KBM-7 (cell line): ENCODE results near the gene SLC38A2.
"Not testable (repeated sequence)": the region's sequence is repeated elsewhere in the genome, so short reads cannot be mapped to it uniquely, and the experiment has no call there.

Experiments used
- DNase-seq: peaks from one replicate; pipeline ENCODE4 v3.0.0-alpha.2; 2015
- in situ Hi-C: fragments of 300-500 bp; cut with MboI; formaldehyde crosslinking; loops from 2 replicates; pipeline ENCODE4 v1.14.3; 2020; ENCODE audit warnings: low sequenced_read_pairs, low pct_unique_long_range_greater_than_20kb, mixed read lengths

Gene SLC38A2

GRCh38 chr12:46354111-46354801 lies 18.3 kb downstream of the SLC38A2 start:
- in situ Hi-C loops, result loop anchor here (25.0 kb wide), 1 partner anchor 308 kb away; no protein-coding TSS in a partner anchor
- no peak for DNase-seq

GRCh38 chr12:46351886-46352650 lies 20.5 kb downstream of the SLC38A2 start:
- in situ Hi-C loops, result loop anchor here (25.0 kb wide), 1 partner anchor 310 kb away; no protein-coding TSS in a partner anchor

GRCh38 chr12:46351138-46351537 lies 21.4 kb downstream of the SLC38A2 start:
- in situ Hi-C loops, result loop anchor here (25.0 kb wide), 1 partner anchor 311 kb away; no protein-coding TSS in a partner anchor
- DNase-seq, result no peak

More at GRCh38 chr12:46351886-46352650, 20.5 kb downstream of the SLC38A2 start:
- no peak for DNase-seq

GRCh38 chr12:46349253-46349652 lies 23.3 kb downstream of the SLC38A2 start:
- DNase-seq, result no peak
- in situ Hi-C loops, result loop anchor here (25.0 kb wide), 1 partner anchor 663 kb away; no protein-coding TSS in a partner anchor

- in situ Hi-C loops, result loop anchor here (25.0 kb wide), 1 partner anchor 669 kb away; no protein-coding TSS in a partner anchor
- DNase-seq, result no peak
Observed at GRCh38 chr12:46343118-46343852, 29.3 kb downstream of the SLC38A2 start.

GRCh38 chr12:46342562-46343033 lies 30.0 kb downstream of the SLC38A2 start:
- in situ Hi-C loops, result loop anchor here (25.0 kb wide), 1 partner anchor 670 kb away; no protein-coding TSS in a partner anchor
- DNase-seq, result peak; percentile 72

- in situ Hi-C loops, result loop anchor here (25.0 kb wide), 1 partner anchor 673 kb away; no protein-coding TSS in a partner anchor
- DNase-seq, result no peak
Observed at GRCh38 chr12:46339051-46339450, 33.5 kb downstream of the SLC38A2 start.

GRCh38 chr12:46332260-46332659 lies 40.3 kb downstream of the SLC38A2 start:
- no peak for DNase-seq
- in situ Hi-C loops, result loop anchor here (25.0 kb wide), 1 partner anchor 680 kb away; no protein-coding TSS in a partner anchor

- in situ Hi-C loops, result loop anchor here (25.0 kb wide), 1 partner anchor 687 kb away; no protein-coding TSS in a partner anchor
Observed at GRCh38 chr12:46325075-46325474, 47.5 kb downstream of the SLC38A2 start.

GRCh38 chr12:46320731-46321130 lies 51.8 kb downstream of the SLC38A2 start:
- no peak for DNase-seq
- in situ Hi-C loops, result no loop called here

More at GRCh38 chr12:46325075-46325474, 47.5 kb downstream of the SLC38A2 start:
- not testable (repeated sequence) for DNase-seq

GRCh38 chr12:46318037-46318436 lies 54.5 kb downstream of the SLC38A2 start:
- no peak for DNase-seq
- in situ Hi-C loops, result no loop called here
